Stimulated activated CD4-positive, alpha-beta T cell treated with anti-CD3 and anti-CD28 coated beads, Interleukin-1b, Interleukin-23, amount 100 ng/mL, for 1 hour (primary cell): ENCODE measurements around the gene BDP1.
"Not testable (repeated sequence)": the region's sequence is repeated elsewhere in the genome, so short reads cannot be mapped to it uniquely, and the experiment has no call there.

Experiments used
- DNase-seq, 2 donors: peaks; one replicate each; pipeline ENCODE4 v3.0.0-alpha.2; 2020; ENCODE audit warnings: low read depth in 2 of 2

Gene BDP1

DNA sequence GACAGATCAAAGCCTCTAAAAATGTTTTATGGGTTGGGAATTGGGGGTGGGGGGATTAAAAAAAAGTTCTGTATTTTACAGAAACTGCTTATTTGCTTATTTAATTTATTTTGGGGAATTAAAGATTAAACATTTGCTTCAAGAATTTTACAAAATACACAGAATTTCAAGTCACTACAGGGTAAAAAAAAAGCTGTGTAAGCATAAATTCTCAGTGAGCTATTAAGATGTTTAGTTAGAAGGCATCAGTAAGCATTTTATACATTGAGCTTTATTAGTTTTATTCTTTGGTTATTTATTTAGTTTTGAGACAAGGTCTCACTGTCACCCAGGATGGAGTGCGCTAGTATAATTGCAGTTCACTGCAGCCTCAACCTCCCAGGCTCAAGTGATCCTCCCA lies 5.2 kb downstream of the BDP1 start:
- no peak for DNase-seq

DNA sequence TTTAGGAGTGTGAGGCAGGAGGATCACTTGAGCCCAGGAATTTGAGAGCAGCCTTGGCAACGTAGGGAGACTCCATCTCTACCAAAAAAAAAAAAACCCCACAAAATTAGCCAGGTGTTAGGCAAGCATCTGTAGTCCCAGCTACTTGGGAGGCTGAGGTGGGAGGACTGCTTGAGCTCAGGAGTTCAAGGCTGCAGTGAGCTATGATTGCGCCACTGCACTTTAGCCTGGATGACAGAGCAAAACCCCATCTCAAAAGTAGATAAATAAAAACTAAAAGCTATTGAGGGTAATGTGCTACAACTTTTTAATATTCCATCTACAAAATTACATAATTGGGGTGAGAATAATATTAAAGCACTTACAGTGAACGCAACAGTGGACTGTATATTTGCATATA lies 5.9 kb downstream of the BDP1 start:
- DNase-seq, result no peak

DNA sequence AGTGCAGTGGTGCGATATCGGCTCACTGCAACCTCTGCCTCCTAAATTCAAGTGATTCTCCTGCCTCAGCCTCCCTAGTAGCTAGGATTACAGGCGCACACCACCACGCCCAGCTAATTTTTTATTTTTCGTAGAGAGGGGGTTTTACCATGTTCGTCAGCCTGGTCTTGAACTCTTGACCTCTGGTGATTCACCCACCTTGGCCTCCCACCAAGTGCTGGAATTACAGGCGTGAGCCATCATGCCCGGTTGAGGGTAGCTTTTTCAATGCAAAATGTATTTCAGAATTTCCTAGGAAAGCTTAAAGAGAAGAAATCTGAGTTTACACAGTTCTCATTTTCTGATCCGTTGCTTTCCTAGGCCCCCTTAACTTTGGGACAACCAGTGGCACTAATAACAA lies 15.7 kb downstream of the BDP1 start:
- DNase-seq, result no peak

DNA sequence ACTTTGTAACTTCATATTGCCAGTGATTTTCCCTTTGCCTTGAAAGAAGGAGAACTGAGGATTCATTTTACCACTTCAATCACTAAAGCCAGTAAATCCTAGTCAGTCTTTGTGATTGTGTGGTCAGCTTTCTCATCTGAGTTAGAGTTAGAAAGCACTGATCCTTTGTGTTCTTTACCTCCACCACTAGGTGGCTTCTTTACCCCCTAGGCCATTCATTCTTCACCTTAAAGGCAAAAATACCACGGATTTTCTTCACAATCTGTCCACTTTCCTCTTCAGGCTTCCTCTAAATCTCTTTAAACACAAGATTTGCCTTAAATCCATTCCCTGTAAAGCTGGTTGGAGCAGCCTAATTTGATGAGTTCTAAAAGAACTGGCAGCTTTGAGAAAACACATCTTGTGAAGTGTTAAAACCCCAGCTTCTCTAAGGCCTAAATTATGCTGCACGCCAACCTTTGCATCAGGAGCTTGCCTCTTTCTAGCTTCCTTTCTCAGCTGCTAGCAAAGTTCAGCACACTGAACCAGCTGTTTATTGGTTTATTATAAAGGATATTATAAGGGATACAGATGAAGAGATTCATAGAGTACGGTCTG lies 20.4 kb downstream of the BDP1 start:
- no peak for DNase-seq

DNA sequence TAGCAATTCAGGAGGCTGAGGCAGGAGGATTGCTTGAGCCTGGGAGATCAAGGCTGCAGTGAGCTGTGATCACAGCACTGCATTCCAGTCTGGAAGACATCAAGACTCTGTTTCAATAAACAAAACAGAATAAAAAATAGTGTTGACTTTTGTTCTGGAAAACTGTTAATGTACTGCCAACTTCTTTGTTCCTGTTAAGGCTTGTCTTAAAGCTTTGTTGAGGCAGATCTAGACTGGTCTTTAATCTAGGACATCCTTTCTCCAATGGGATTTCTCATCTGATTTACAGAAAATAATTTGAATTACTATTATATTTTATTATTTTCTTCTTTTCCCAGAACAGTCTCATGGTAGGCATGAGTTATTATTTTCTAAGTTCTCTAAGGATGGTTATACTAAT lies 26.0 kb downstream of the BDP1 start:
- DNase-seq, result no peak

DNA sequence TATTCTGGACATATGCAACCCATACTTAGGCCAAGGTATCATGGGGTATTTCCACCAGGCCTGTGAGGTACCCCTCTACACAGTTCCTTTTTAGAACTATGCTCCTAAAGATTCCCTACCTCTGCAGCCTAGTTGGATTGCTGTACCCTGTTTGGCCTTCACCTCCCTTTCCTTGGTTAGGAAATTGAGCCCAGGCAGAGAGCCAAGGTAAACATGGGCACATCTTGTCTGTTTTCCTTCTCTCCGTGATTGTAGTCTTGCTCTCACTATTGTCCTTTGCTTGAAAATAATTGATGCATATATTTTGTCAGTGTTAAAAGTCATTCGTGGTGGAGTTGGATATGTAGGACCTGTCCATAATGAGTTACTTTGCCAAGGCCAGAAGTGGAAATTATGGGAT lies 26.7 kb downstream of the BDP1 start:
- no peak for DNase-seq

DNA sequence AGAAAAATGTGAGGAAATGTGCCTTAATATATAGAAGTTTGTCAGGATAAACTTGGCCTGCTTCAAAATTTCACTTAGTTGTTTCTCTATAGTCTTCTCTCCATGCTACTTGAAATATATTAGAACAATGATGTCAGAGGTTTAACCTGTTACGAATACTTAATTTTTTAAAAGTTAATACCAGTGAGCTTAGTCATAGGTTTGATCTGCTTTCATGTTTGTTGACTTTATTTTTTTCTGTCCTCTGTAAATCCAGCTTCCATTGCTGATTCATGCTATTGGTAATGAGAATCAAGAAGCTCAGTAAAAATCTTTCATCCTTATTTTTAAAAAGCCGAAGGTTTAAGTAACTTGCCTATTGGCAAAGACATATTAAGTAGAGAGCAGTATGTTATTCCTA lies 27.9 kb downstream of the BDP1 start:
- no peak for DNase-seq

DNA sequence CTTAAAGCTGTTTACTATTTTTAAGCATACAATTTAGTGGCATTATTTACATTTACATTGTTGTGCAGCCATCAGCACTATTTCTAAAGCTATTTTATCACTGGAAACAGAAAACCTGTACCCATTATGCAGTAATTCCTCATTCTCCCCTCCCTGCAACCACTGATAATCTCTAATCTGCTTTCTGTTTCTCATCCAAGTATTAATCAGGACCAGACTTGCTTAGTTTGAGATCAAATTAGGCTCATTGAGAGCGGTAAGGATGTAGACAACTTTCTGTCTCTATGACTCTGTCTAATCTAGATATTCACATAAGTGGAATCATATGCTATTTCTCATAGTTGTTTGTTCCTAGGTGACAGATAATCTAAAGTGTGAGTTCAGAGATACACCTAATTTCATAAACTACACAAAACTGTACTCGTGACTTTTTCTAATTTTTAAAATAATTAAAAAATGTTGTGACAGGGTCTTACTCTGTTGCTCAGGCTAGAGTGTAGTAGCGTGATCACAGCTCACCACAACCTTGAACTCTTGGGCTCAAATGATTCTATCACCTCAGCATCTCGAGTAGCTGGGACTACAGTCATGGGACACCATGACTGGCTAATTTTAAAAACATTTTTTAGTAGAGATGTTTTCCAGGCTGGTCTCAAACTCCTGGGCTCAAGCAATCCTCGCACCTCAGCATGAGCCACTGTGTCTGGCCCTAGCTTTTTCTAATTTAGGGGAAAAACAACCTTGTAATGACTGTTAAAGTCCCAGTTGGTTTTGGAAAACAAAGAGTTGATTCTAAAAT lies 37.6 kb downstream of the BDP1 start:
- no peak for DNase-seq

DNA sequence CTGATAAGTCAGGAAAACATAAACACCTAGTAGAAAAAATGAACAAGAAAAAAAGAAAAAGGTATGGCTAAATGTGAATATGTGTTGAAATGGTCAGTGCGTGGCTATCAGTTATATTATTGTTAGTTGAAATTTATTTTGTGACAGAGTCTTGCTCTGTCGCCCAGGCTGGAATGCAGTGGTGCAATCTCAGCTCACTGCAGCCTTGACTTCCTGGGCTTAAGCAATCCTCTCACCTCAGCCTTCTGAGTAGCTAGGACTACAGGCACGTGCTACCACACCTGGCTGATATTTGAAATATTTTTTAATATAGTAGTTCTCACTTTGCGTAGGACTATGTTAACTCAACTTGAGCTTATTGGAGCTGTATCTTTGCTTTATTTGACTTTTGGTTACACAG lies 38.8 kb downstream of the BDP1 start:
- not testable (repeated sequence) for DNase-seq

DNA sequence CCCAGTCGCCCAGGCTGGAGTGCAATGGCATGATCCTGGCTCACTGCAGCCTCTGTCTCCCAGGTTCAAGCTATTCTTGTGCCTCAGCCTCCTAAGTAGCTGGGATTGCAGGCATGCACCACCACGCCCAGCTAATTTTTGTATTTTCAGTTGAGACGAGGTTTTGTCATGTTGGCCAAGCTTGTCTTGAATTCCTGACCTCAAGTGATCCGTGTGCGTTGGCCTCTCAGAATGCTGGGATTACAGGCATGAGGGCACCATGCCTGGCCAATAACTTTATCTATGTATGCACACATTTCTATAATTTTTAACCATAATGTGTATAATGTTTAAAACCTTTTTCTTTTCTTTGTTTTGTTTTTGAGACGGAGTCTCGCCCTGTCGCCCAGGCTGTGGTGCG lies 43.3 kb downstream of the BDP1 start:
- DNase-seq, result not testable (repeated sequence)

DNA sequence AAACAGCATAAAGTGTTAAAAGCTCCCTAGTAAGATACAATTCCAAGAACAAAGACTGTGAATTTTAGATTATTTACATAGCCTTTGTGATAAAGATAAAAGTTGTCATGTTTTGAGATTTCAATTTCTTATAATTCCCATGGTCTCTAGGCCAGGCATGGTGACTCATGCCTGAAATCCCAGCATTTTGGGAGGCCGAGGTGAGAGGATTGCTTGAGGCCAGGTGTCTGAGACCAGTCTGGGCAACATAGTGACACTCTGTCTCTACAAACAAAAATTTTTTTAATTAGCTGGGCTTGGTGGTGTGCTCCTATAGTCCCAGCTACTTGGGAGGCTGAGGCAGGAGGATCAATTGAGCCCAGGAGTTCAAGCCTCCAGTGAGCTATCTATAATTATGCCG lies 48.1 kb downstream of the BDP1 start:
- DNase-seq, result no peak

DNA sequence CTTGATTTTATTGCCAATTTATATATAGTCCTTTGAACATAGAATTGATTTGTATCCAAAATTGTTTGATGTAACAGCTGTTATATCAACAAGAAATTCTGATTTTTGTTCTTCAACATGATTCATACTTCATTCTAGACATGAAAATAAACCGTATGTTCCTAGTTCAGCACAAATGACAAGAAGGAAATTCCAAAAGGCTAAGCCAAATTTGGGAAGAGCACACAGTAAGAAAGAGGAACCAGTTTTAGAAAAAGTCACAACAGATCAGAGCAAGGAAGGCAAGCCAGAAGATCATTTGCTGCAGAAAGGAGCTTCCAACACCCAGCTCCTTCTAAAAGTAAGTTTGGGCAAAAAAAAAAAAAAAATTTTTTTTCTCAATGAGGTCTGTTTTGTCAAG lies 66.7 kb downstream of the BDP1 start:
- no peak for DNase-seq

DNA sequence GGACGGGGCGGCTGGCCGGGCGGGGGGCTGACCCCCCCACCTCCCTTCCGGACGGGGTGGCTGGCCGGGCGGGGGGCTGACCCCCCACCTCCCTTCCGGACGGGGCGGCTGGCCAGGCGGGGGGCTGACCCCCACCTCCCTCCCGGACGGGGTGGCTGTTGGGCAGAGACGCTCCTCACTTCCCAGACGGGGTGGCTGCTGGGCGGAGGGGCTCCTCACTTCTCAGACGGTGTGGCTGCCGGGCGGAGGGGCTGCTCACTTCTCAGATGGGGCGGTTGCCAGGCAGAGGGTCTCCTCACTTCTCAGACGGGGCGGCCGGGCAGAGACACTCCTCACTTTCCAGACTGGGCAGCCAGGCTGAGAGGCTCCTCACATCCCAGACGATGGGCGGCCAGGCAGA lies 70.2 kb downstream of the BDP1 start:
- DNase-seq, result not testable (repeated sequence)

DNA sequence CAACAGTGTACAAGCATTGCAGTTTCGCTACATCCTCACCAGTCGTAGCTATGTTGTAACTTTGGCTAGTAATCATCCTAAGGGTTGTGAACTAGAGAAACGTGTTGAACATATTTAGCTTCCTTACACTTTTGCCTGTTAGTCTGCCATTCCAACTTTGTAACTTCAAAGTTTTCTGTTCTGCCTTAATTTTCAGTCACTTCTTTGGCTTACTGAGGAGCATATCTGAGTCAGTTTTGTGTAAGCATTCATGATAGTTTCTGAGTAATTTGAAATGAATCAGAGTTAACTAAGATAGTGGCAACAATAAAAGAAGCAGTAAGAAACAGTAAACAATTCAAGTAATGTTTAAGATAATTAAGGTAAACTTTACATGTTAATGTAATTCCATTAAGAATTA lies 72.8 kb downstream of the BDP1 start:
- DNase-seq, result no peak

DNA sequence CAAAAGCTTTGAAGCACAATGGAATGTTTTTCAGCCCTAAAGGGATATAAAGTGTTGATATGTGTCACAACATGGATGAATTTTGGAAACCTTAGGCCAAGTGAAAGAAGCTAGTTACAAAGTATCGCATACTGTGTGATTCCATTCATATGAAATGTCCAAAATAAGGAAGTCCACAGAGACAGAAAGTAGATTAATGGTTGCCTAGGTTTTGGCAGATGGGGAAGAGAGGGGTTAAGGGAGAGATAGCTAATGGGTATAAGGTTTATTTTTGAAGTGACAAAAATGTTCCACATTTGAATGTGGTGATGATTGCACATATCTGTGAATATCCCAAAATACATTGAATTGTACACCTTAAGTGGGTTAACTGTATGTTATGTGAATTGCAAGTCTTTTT lies 74.2 kb downstream of the BDP1 start:
- no peak for DNase-seq

DNA sequence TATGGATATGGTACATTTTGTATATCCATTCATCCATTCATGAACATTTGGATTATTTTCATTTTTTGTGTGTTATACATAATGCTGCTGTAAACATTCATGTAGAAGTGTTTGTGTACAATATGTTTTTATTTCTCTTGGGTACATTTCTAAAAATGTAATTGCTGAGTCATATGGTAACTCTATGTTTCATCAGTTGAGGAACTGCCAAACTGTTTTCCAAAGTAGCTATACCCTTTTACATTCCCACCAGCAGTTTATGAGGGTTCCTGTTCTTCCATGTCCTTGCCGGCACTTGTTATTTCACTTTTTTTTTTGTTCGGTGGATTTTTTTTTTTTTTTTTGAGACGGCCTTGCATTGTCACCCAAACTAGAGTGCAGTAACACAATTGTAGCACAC lies 77.7 kb downstream of the BDP1 start:
- DNase-seq, result no peak

DNA sequence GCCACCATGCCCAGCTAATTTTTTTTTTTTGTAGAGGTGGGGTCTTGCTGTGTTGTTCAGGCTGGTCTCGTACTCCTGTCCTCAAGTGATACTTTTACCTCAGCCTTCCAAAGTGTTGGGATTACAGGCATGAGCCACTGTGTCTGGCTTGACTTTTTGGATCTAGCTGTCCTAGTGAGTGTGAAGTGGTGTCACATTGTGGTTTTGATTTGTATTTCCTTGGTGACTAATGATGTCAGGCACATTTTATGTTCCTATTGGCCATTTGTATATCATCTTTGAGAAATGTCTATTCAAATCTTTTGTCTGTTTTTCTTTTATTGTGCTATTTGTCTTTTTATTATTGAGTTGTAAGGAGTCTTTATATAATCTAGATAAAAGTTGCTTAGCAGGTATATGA lies 78.2 kb downstream of the BDP1 start:
- DNase-seq, result no peak

DNA sequence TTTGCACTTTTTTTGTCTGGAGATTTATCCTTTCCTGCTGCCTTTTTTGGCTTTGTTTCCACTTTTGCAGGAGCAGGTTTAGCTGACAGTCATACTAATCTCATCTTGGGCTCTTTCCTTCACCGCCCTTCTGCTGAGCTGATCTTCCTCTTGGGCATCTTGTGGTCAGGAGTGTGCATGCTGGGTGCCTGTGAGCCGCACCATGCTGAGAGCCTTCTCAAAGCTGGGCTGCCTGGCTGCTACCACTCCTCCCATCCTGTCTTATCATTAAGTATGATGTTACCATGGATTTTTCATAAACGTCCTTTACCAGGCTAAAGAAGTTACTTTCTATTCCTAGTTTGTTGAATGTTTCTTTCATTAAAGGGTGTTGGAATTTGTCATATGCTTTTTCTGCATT lies 82.2 kb downstream of the BDP1 start:
- no peak for DNase-seq

DNA sequence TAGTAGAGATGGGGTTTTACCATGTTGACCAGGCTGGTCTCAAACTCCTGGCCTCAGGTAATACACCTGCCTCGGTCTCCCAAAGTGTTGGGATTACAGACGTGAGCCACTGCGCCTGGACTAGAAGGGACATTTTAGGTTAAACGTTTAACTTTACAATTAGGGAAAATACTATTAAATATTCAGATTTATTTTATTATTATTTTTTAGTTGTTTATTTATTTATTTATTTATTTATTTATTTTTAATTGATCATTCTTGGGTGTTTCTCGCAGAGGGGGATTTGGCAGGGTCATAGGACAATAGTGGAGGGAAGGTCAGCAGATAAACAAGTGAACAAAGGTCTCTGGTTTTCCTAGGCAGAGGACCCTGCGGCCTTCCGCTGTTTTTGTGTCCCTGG lies 95.4 kb downstream of the BDP1 start:
- DNase-seq, result not testable (repeated sequence)

DNA sequence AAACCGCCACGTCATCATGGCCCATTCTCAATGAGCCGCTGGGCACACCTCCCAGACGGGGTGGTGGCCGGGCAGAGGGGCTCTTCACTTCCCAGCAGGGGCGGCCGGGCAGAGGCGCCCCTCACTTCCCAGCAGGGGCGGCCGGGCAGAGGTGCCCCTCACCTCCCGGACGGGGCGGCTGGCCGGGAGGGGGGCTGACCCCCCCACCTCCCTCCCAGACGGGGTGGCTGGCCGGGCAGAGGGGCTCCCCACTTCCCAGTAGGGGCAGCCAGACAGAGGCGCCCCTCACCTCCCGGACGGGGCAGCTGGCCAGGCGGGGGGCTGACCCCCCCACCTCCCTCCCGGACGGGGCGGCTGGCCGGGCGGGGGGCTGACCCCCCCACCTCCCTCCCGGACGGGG lies 96.1 kb downstream of the BDP1 start:
- DNase-seq, result not testable (repeated sequence)

DNA sequence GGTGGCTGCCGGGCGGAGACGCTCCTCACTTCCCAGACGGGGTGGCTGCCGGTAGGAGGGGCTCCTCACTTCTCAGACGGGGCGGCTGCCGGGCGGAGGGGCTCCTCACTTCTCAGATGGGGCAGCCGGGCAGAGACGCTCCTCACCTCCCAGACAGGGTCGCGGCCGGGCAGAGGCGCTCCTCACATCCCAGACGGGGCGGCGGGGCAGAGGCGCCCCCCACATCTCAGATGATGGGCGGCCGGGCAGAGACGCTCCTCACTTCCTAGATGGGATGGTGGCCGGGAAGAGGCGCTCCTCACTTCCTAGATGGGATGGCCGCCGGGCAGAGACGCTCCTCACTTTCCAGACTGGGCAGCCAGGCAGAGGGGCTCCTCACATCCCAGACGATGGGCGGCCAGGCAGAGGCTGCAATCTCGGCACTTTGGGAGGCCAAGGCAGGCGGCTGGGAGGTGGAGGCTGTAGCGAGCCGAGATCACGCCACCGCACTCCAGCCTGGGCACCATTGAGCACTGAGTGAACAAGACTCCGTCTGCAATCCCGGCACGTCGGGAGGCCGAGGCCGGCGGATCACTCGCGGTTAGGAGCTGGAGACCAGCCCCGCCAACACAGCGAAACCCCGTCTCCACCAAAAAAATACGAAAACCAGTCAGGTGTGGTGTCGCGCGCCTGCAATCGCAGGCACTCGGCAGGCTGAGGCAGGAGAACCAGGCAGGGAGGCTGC lies 96.7 kb downstream of the BDP1 start:
- not testable (repeated sequence) for DNase-seq

DNA sequence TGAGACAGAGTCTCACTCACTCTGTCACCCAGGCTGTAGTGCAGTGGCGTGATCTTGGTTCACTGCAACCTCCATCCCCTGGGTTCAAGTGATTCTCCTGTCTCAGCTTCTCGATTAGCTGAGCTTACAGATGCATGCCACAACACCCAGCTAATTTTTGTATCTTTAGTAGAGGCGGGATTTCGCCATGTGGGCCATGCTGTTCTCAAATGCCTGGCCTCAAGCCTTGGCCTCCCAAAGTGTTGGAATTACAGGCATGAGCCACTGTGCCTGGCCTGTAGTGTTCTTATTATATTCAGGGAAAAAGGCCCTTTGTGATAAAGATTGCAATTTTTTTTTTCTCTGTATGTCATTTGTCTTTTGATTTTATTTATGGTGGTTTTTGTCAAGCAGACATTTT lies 107.7 kb downstream of the BDP1 start:
- no peak for DNase-seq

DNA sequence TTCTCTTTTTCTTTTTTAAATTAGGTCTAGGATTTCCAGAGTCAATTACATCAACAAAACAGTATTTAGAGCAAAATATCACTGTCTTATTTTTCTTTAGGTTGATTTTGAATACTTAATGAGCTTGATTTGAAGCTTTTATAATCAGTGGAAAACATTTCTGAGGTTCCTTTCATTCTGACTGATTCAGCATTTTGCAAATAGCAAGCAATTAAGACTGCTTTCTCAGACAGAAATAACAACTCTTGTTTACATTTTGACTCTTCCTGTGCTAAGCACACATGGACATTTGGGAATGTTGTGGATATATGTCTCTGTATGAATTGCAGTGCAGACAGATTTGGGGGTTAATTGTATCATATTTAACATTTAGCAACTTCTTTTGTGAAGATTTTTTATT lies 109.4 kb downstream of the BDP1 start:
- no peak for DNase-seq
